Suppressor macrophage treated with lipopolysaccharide for 4 hours (primary cell): ENCODE data around the gene STT3B.
"Not testable (repeated sequence)": the region's sequence is repeated elsewhere in the genome, so short reads cannot be mapped to it uniquely, and the experiment has no call there.

Experiments used
- DNase-seq: peaks from one replicate; pipeline ENCODE4 v3.0.0-alpha.2; 2020

The STT3B gene

DNA sequence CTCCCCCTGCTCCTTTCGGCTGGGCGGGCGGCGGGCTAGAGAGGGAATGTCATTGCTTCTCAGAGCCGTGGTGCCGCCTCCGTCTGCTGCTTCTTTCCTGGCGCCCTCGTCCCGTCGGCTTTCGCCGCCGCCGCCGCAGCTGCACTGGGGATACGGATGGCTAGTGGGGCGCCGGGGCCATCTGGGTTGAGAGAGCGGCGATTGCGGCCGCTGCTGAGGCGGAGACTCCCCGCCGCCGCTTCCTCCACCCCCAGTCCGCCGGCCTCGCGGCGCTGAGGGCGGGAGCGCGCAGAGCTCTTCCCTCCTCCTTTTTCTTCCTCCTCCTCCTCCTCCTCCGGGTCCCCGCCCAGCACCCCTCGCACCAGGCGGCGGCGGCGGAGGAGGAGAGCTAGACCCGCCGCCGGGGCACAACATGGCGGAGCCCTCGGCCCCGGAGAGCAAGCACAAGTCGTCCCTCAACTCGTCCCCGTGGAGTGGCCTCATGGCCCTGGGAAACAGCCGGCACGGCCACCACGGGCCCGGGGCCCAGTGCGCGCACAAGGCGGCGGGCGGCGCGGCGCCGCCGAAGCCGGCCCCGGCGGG, at the start of gene STT3B:
STT3B (plus strand) TSS at position 339 of the 582 bp plus-strand sequence; CDS start at position 413, 74 bp downstream.
- peak; percentile 80 for DNase-seq

DNA sequence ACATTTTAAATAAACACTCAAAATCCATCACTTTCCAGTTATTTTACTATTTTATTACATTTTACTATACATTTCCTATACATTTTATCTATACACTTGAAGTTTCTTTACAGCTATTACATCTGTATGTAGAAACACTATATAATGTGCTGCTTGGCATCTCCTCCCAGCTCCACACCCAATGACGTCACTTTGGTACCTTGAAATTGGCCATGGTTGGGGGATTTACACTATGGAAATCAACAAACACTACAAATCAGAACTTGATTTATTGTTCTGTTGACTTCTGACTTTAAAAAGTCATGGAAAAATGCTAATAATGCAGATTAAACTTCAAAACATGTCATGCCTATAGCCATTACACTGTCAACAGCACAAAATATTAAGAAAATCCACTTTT, 48.9 kb upstream of the STT3B start:
- no peak for DNase-seq

GRCh38 chr3:31485196-31485595, 47.5 kb upstream of the STT3B start:
- peak; percentile 7 for DNase-seq

DNA sequence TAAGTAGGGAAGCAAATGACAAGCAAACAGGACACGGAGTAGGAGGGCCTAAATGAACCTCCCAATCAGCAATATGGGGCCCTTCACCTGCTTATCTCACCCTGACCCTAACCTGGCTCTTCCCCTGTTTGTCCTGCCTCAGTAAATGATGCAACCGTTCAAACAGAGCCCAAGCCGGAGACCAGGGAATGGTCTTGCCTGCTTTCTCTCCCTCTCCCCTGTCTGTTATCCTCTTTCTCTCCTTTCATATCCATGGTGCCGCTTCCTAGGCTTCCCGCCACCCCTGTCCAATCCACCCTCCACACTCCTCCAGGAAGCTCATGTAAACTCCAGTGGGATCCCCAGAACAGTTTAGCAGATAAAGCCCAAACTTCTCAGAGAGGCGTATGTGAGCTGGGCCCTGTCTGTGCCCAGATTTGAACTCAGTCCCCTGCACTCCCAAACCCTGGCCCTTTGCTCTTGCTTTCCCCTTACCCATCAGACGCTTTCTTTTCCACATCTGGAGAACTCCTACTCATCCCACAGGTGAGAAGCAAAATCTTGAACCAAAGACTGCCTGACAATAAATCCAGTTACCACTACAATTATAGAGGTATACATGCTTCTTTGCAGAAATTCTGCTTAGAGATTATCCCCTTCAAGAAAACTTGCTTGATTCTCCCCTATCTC, 45.7 kb upstream of the STT3B start:
- DNase-seq = no peak

DNA sequence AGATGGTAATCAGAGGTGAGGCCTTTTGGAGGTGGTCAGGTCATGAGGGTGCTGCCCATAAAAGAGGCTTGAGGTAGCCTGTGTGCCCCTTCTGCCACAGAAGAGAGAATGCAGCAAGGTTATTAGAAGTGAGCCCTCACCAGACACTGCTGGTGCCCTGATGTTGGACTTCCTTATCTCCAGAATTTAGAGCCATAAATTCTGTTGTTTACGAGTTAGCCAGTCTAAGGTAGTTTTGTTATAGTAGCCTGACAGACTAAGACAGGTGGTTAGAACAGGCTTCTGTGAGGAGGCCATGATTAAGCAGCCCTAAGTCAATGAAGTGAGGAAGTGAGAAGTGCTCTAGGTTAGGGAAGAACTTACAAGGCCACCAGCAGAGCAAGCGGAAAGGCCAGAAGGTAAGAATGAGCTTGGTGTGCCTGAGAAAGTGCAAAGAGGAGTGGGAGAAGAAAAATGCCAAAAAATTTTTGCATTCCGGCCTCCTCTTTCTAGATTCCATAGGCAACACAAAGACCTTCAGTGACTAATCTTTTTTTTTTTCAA, 44.2 kb upstream of the STT3B start:
- DNase-seq = no peak

DNA sequence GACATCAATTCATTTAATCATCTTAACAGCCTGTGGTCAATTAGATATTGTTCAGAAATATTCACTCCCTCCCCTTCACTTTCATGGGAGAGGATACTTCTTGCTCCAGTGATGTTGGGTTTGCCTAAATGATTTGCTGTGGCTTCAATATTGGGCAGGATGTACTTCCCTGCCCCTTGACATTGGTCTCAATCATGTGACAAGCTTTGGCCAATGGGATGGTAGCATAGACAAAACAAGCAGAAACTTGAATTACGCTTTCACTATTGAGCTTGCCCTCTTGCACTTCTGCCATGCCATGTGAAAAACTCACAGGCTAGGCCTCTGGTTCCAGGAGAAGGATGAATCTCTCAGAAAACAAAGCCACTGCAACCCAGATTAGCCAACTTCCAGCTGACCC, 42.2 kb upstream of the STT3B start:
- DNase-seq = no peak

- DNase-seq = no peak
Measured at GRCh38 chr3:31491660-31492059, 41.1 kb upstream of the STT3B start.

DNA sequence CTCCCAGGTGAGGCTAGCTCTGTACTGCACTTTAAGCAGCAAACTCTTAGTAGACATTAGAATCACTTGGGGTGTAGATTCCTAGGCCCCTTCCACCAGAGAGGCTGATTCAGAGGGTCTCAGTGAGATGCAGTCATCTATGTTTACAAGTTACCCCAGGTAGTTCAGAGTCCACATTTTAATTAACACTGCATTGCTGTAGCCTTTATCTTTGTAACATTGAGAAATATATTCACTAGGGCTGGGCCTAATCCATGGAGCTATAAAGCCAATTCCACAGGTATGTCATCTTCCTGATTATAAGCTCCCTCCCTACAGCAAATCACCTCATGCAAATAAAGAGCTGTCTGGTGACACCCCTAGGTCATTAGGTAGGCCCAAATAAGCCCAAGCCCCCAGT, 39.6 kb upstream of the STT3B start:
- DNase-seq = no peak

DNA sequence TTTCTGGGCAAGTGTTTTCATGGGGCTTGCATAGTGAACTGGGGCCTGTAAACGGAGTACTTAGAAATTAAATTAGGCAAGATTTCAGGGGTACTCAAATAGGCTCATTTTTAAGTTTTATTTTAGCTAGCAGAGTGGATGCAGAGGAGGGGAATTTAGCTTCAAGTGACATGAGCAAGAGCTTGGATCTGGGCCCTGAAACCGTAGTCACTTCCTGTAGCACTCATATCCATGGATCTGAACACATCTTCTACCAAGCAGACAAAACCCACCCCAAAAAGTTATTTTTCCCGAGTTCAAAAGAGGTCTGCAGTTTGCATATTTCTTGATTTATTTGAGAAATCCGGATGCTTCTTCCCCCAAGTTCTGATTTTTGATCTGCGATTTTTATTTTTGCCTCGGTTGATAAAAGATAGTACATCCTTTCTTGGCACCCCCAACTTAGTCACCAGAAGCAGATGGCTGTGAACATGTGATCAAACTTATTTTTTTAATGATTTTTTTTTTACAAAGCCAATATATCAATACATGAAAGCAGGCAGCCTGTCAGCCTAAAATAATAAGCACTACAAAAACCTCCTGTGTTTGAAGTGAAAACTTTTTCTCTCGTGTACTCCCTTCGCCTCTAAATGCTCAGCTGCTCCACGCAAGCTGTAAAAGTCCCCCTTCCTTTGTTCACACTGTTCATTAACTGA, 36.6 kb upstream of the STT3B start:
- DNase-seq = no peak

GRCh38 chr3:31498791-31499190, 33.9 kb upstream of the STT3B start:
- no peak for DNase-seq

DNA sequence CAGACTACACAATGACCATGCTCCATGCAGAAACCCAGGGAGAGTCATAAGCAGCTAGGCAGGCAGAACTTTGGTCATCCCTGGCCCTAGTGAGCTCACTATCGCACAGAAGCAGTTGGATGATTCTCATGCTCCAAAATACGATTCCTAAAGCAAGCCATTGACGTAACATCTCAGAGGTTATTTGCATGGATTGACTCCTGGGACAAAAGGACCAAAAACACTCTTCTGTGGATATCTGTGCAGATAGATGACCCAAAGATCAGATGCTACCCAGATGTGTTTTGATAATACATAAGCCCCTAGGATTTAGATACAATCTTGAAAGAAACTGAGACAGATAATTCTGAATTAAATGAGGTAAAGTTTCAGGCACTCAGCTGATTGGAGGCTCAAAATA, 33.4 kb upstream of the STT3B start:
- DNase-seq = no peak

DNA sequence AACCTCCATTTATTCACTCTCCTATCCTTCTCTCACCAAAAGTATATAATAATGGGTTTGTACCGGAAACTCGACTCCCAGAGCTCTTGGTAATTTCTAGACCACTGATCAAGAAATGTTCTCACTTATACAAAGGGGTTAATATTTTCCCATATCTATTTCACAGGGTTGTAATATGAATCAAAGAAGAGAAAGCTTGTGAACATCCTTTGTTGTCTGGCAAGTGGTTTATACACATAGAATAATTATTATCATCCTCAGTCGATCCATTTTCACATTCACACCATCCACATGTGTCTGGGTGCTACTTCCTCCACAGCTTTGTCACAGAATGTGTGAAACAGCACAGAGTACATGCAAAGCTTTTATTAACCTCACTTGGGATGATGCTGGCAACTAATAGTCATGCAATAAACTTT, 29.9 kb upstream of the STT3B start:
- DNase-seq = no peak

DNA sequence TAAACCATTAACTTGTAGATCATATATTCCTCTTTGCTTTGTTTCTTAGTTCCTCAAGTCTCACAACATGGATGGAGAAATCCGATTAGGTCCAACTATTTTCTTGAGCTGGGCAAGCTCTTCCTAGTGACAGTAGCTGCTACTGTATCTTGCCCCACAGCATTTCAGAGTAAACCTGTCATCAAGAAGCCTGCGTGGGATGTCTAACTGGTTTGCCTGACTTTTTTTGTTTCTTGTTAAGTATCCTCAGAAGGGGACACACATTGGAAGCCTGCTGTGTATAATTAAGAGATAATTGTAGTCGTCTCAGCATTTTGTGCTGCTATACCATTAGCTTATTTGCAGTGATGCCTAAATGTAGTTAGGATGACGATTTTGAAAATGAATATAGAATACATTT, 29.3 kb upstream of the STT3B start:
- DNase-seq = no peak

DNA sequence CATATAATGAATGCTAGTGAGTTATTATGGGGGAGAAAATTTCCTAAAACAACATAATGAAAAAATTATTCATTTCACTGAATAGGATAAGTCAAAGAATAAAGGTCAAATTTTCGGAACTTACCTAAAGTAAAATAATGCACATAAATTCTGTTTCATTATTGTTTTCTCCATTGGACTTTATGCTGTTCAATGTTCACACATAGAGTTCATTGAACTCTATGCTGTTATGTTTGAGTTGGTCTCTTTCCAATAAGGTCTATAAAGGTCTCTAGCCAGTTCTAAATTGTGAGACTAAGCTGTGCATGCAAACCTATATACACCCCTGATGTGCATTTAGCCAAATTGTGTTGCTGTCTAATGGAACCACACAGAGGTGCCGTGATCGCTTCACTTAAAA, 28.5 kb upstream of the STT3B start:
- DNase-seq = no peak

DNA sequence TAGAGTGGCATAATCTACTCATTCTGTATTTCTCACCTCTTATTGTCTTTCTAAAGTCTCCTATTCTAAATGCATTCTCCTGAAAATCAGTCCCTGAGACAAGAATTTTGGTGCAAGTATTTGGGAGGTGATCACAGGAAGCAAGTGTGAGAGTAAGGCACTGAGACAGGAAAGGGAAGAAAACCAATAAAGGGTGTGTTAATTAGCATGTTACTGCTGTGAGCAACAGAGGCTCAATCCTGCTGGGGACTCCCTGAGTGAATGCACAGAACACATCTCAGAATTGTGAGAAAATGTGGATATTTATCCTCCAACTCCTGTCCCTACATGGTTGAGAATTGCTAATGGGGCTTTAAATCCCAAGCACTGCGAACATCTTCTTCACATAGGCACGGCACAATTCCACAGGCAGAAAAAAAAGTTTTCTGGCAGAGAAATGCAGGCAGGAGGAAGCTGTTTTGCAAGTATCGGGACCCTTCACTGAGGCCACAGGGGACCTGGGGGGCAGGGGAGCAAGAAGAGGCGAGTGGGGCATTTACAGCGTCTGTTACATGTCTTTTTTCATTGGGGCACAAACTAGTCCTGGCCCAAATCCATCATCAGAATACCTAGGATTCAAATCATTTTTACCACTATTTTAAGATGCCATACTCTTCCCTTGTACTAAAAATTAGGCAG, 27.2 kb upstream of the STT3B start:
- DNase-seq = no peak

GRCh38 chr3:31506515-31506914, 26.2 kb upstream of the STT3B start:
- DNase-seq = not testable (repeated sequence)

DNA sequence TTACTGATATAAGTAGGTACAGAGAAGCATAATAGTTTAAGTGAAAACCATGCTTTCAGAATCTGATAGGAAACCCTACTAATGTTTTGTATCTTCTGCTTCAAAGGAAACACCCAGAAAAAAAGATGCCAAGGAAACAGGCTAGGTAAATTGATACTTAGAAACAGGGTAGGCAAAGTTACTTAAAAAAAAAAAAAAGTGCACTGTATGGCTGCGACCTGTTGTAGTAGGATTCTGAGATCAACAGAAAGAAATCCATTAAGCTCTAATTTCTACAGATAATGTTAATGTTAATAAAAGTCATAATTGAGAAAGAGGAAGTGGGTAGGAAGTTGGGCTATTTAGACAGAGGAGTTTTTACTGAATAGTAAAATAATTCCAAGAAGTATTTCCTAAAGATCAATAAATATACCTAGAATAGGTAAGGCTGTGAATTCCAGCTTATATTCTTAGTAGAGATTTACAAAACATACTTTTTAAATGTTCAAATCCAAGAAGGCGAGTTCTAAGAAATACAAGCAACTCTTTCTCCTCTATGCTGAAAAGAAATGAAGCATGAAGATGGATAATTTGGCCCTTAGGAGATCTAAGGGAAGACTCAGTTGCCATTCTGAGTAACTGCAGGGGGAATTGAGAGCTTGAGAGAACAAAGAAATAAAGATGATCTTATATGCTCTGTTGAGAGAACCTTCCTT, 24.1 kb upstream of the STT3B start:
- no peak for DNase-seq

GRCh38 chr3:31509147-31509728, 23.5 kb upstream of the STT3B start:
- DNase-seq = no peak

GRCh38 chr3:31514570-31514969, 18.2 kb upstream of the STT3B start:
- DNase-seq = no peak

- DNase-seq = no peak
Measured at GRCh38 chr3:31515486-31516284, 17.0 kb upstream of the STT3B start.

DNA sequence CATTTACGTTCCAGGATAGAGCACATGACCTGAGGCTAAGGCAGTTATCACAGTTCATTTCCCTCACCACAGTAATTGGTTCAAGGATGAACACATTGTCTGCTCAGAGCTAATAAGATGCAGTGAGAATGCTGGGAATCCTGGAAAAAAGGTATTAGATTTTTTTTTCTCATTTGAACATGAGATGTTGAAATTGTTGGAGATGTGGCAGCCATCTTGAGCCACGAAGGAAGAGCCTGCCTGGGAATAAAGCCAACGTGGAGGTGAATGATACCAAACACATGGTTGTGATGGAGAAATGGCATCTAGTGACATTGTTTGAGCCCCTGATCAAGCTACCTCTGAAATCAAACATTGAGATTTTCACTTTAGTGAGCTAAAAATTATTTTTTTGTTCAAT, 16.0 kb upstream of the STT3B start:
- no peak for DNase-seq

DNA sequence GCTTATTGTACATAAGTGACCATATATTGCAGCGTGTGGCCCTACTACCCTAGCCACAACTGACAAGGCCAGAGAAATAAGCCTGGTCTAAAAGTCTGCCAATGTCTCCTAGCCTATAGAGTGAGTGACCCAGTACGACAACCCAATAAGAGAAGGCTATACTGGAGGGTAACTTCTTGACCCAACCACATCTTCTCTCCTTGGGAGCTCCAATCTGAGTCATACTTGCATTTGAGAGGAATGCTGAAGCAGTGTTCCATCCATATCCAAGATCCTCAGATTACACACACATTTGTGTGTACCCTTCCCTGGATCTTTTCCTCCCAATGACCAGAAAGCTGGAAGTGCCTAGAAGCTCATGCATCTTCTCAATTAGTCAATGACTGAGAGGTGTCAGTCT, 11.3 kb upstream of the STT3B start:
- DNase-seq = no peak
